Amniotic stem cell (primary cell): ENCODE results near the gene OGFOD2.

Source experiments
- DNase-seq: peaks from one replicate; lab custom pipeline; 2025; lab: John Stamatoyannopoulos, UW

Gene OGFOD2

DNA sequence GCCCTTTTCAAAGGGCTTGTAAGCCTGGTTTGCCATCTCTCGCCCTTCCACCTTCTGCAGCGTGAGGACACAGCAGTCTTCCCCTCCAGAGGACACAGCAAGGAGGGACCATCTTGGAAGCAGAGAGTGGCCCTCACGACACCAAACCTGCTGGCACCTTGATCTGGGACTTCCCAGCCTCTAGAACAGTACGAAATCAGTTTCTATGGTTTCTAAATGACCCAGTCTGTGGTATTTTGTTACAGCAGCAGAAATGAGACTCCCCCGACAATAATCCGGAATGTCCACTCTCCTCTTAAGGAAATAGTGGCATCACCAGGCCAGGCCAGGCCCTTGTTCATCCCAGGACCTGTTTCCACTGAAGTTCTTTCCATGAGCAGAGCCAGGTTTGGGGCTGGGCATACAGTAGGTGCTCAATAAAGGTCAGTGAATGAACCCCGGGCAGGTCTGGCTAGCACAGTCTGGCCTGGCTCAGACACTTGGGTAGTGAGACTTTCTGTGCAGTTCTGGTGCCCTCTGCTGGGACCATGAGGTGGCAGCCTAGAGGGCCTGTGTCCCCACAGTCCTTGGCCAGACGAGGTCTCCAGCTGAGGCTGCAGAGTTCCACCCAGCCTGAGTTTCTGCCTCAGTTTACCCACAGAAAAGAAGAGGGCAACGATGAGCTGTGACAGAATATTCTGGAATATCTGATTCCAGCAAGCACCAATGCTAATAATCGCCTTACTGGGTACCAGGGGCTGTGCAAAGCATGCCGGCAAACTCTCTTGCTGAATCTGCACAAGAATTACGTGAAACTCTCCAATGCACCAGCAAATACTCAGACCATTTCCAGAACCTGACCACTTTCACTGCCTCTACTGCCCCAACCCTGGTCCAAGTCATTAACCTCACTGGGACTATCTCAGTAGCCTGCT lies 22.8 kb upstream of the OGFOD2 start:
- DNase-seq, result peak; percentile 34

DNA sequence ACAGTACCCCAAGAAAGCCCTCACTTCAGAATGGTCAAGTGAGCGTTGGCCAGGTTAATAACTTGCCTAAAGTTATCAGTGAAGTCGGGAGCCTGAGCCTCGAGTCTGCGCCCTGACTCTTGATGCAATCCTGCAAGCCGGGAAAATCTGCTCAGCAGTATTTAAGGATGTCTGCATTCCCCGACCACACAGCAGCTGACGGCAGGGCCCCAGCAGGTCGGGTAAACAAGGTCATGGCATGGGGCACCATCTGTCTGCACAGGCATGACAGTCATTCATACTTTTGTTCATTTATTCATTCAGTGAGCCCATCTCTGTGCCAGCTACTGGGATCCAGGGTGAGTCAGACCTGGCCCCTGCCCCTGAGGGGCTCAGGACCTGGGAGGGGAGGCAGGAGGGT lies 19.9 kb upstream of the OGFOD2 start:
- DNase-seq, result no peak

GRCh38 chr12:122956035-122956434 lies 19.0 kb upstream of the OGFOD2 start:
- no peak for DNase-seq

GRCh38 chr12:122958198-122958888 lies 16.7 kb upstream of the OGFOD2 start:
- no peak for DNase-seq

DNA sequence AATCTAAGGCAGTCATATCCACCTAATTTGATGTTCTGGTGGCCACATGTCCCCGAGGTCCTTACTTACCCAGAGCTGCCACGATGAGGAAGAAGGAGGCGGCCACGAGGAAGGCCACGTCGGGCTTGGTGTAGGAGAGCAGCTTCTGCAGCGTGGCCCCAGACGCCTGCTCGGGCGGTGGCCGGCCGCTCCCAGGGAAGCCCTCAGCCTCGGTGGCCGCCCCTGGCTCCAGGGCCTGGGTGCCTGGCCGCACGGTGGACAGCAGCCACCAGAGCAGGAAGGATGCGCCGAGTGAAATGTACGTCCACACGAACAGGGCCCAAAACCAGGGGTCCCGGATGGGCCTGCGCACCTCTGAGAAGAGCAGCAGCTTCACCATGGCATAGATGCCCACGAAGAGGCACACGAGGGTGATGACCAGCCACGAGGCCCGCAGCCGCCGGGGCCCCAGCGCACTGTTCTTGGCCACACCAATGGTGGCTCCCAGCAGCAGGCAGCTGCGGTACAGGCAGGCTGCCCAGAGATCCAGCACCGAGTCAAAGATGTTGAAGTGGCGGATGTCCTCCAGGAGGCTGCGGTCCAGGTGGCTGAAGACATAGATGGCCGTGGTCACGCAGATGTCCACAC lies 15.4 kb upstream of the OGFOD2 start:
- DNase-seq, result no peak

DNA sequence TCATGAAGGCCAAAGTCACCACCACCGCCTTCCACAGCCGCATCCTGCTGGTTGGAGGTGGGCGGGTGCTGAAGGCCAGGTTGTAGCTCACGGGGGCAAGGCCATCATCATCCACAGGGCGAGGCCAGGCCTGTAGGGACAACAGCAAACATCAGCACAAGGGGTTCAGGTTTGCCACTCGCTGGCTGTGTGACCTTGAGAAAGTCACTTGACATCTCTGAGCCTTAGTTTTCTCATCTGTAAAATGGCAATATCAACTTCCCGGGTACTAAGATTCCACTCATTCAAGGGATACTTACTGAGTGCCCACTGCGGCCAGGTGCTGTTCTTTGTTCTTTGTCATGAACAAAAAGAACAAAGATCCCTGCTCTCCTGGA lies 14.9 kb upstream of the OGFOD2 start:
- no peak for DNase-seq

GRCh38 chr12:122961531-122962329 lies 13.3 kb upstream of the OGFOD2 start:
- DNase-seq, result no peak

DNA sequence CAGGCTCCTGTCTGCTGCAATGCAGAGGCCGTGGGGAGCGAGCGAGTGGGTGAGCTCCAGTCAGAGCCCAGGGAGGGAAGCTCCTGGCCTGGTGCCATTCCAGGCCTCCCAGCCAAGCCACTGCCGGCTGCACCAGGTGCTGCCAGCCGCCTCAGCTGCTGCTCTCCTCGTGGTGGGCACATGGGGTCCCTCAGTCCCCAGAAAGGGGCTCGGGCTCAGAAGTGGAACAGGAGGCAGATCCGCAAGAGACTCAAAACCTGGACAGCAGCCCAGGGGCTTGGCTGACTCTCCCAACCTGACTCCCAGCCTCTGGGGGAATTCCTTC lies 11.1 kb upstream of the OGFOD2 start:
- DNase-seq, result no peak

GRCh38 chr12:122964439-122965257 lies 10.4 kb upstream of the OGFOD2 start:
- DNase-seq, result no peak

- no peak for DNase-seq
Measured at GRCh38 chr12:122965321-122965751, 9.7 kb upstream of the OGFOD2 start.

- peak; percentile 79 for DNase-seq
Measured at GRCh38 chr12:122965851-122966742, 8.9 kb upstream of the OGFOD2 start, which contains the start of gene ABCB9. Gene ABCB9, minus strand, starts transcription at chr12:122966463. Its CDS starts 6,228 bp downstream, at chr12:122960235.

DNA sequence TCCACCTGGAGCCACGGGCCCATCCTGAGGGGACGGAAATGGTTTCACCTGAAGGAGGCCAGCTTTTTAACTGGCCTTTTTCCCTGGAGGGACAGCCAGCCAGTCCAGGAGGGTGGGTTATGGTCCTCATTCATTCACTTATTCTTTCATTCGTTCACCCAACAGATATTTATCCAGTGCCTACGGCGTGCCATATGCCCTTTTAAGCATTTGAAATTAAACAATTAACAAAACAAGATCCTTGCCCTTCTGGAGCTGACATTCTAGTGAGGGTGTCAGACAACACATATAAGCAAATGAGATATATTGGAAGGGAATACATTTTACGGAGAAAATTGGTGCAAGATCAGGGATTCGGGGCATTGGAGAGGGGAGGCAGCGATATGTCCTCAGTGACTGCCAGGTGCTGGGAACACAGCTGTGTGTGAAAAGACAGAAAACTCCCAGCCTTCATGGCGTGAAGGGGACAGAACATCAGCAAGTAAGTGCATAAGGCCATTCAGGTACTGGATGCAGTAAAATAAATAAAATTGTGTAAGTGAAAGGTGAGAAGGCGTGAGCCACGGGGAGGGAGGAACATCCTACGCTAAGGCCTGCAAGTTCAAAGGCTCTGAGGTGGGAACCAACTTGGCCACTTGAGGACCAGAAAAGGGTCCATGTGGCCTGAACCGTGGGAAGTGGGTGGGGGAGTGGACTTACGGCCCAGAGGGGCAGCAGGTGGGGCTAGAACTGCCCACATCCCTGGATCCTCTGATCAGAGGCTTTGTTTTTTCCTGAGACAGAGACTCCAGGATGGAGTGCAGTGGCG lies 8.1 kb upstream of the OGFOD2 start:
- DNase-seq, result no peak

GRCh38 chr12:122968104-122968503 lies 6.9 kb upstream of the OGFOD2 start:
- DNase-seq, result no peak

- no peak for DNase-seq
Measured at GRCh38 chr12:122969676-122970075, 5.4 kb upstream of the OGFOD2 start.

DNA sequence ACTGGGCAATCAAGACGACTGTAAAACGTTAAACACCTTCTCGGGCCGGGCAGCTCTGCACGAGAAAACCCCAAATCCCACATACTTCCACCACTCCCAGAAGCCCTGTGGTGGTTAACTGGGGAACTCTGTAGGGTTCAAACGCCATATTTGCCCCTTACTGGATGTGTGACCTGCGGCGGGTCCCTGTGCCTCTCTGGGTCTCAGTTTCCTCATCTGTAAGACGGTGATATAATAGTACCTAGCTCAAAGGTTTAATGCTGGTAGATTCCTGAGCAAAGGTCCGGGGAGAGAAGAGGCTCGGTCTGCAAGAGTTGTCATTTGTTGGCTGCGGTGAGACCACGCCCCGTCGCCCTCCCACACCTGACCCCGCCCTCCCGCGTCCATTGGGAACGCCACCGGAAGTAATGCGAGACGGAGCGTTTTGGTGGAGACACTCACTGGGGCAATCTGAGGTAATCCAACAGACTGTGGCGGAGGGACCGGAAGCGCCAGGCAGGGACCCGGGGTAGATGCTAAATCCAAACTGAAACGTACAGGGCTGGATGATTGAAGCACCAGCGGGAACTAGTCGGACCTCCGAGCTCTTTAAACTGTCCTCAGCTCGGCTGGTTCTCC lies 661 bp upstream of the OGFOD2 start:
- DNase-seq, result peak; percentile 91

GRCh38 chr12:122975790-122976647 lies 975 bp downstream of the OGFOD2 start:
- DNase-seq, result no peak

- no peak for DNase-seq
Measured at GRCh38 chr12:122976648-122976975, 1.6 kb downstream of the OGFOD2 start.

GRCh38 chr12:122977153-122977552 lies 2.1 kb downstream of the OGFOD2 start:
- no peak for DNase-seq
